ENCODE measurements around the gene CLEC20A.
"Not testable (repeated sequence)": the region's sequence is repeated elsewhere in the genome, so short reads cannot be mapped to it uniquely, and the experiment has no call there.

Gene CLEC20A

GRCh38 chr1:178509414-178510007, 12.7 kb upstream of the CLEC20A start:
- TF ChIP-seq CTCF (IDR thresholded peaks at IDR 0.05; ENCODE audit: low read depth, low read length): no peak
- no peak for DNase-seq (ENCODE audit: low read depth, low spot score)
- H3K4me3 ChIP-seq (ENCODE audit: low read depth, low read length): no peak overlapping the region
- in situ Hi-C loops (cut with HindIII; ENCODE audit: low sequenced_read_pairs): no loop called here

DNA sequence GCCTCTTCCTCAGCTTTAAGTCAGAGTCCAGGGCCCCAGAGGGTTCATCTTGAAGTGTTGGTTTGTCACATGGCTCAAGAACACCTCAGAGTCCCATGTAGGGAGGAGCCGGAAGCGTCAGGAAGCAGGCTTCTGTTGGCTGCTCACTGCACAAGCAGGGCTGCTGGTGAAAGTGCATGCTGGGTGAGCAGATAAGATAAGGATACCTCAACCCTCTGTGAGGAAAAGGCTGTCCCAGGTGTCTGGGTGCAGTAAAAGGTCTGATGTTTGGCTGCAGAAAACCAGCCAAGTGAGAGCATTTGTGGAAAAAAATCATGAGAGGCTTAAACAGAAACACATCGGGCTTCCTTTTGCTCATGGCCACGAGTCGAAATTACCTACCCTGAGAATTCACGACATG, 9.9 kb upstream of the CLEC20A start:
- H3K4me3 ChIP-seq (ENCODE audit: low read depth, low read length): no peak overlapping the region
- in situ Hi-C loops (cut with HindIII; ENCODE audit: low sequenced_read_pairs): no loop called here
- no peak for TF ChIP-seq CTCF (IDR thresholded peaks at IDR 0.05; ENCODE audit: low read depth, low read length)
- no peak for DNase-seq (ENCODE audit: low read depth, low spot score)

GRCh38 chr1:178506177-178506576, 9.4 kb upstream of the CLEC20A start:
- DNase-seq (ENCODE audit: low read depth, low spot score): no peak
- H3K4me3 ChIP-seq (ENCODE audit: low read depth, low read length): no peak overlapping the region
- in situ Hi-C loops (cut with HindIII; ENCODE audit: low sequenced_read_pairs): no loop called here
- no peak for TF ChIP-seq CTCF (IDR thresholded peaks at IDR 0.05; ENCODE audit: low read depth, low read length)

DNA sequence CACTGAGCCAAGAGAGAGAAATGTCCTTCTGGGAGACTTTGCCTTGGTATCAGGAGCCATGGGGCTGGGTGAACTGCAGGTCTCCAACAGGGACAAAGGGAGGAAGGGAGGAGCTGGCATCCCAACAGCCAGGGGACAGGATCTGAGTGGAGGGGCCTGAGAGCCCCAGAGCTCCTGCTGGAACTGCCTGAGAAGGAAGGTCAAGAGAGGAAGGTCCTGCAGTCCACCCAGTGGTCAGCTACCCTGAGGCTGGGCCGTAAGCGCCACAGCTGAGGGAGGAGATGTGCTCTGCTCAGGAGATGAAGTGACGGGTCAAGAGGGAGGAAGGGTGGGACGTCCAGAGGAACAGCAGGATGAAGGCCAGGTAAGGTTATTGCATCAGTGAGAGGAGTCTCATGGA, 7.5 kb upstream of the CLEC20A start:
- DNase-seq (ENCODE audit: low read depth, low spot score): no peak
- in situ Hi-C loops (cut with HindIII; ENCODE audit: low sequenced_read_pairs): no loop called here
- no peak overlapping the region for H3K4me3 ChIP-seq (ENCODE audit: low read depth, low read length)
- no peak for TF ChIP-seq CTCF (IDR thresholded peaks at IDR 0.05; ENCODE audit: low read depth, low read length)

- no peak for TF ChIP-seq CTCF (IDR thresholded peaks at IDR 0.05; ENCODE audit: low read depth, low read length)
- in situ Hi-C loops (cut with HindIII; ENCODE audit: low sequenced_read_pairs): no loop called here
- DNase-seq (ENCODE audit: low read depth, low spot score): no peak
- no peak overlapping the region for H3K4me3 ChIP-seq (ENCODE audit: low read depth, low read length)
Observed at GRCh38 chr1:178503849-178504248, 7.1 kb upstream of the CLEC20A start.

DNA sequence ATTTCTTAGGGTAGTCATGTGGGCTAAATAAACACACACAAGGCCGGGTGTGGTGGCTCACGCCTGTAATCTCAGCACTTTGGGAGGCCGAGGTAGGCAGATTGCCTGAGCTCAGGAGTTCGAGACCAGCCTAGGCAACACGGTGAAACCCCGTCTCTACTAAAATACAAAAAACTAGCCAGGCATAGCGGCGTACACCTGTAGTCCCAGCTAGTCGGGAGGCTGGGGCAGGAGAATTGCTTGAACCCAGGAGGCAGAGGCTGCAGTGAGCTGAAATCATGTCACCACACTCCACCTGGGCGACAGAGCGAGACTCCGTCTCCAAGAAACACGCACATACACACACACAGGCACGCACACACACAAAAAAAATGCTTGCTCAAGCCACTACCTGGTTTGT, 6.6 kb upstream of the CLEC20A start:
- DNase-seq (ENCODE audit: low read depth, low spot score); in situ Hi-C loops (cut with HindIII; ENCODE audit: low sequenced_read_pairs): not testable (repeated sequence)

DNA sequence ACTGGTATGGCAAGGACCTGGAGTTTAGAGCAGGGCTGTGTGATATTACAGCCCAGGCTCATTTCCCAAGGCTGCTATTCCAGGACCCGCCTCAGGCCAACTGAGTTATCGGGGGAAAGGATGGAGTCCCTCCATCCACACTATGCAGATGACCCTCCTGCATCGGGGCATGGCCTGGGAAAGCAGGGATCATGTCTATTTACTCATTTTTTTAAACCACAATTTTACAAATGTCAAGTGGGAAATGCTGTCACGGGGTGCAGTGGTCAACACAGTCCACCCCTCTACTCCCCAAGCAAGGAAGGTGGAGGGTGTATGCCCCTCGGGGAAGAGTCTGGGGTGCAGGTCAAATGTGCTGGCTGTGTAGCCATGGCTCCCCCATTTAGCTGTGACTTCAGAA, 6.1 kb upstream of the CLEC20A start:
- H3K4me3 ChIP-seq (ENCODE audit: low read depth, low read length): no peak overlapping the region
- TF ChIP-seq CTCF (IDR thresholded peaks at IDR 0.05; ENCODE audit: low read depth, low read length): no peak
- no peak for DNase-seq (ENCODE audit: low read depth, low spot score)
- in situ Hi-C loops (cut with HindIII; ENCODE audit: low sequenced_read_pairs): no loop called here

More for the DNA sequence above, 6.6 kb upstream of the CLEC20A start:
- not testable (repeated sequence) for H3K4me3 ChIP-seq (ENCODE audit: low read depth, low read length)

Data from astrocyte of the spinal cord (primary cell).